ENCODE measurements around the gene PRRC2B. TPM values are rescaled to one million over a fixed set of nuclear protein-coding genes. Genes with fewer than 3 reads are reported as not detected.

The PRRC2B gene
- total and polyA plus RNA-seq, 7 donors: 10.8 to 98.6 (median 65.3) TPM

DNA sequence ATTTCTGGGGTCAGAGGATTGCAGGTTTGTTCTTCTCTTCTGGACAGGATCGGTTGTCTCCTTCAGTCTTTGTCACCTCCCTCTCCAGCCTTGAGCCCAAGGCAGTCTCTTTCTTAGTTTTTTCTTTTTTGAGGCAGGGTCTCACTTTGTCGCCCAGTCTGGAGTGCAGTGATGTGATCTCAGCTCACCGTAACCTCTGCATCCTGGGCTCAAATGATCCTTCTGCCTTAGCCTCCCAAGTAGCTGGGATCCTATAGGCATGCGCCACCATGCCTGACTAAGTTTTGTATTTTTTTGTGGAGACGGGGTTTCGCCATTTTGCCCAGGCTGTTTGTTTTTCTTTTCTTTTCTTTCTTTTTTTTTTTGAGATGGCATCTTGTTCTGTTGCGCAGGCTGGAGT lies 6.1 kb downstream of the PRRC2B start:
- Histone ChIP-seq H3K27me3 (no peaks in the 10 kb centered on the region), H3K9me3 (no peaks in the 10 kb centered on the region), H3K4me1 (peaks cover 0 to 100% (median 98%) of the 10 kb centered on the region in 4 donors), H3K27ac (peak overlapping the region; percentile 95 to 97 (median 97)), H3K36me3 (no peaks in the 10 kb centered on the region), H3K4me3 (no peak overlapping the region)
- TF ChIP-seq, protein P1, sequence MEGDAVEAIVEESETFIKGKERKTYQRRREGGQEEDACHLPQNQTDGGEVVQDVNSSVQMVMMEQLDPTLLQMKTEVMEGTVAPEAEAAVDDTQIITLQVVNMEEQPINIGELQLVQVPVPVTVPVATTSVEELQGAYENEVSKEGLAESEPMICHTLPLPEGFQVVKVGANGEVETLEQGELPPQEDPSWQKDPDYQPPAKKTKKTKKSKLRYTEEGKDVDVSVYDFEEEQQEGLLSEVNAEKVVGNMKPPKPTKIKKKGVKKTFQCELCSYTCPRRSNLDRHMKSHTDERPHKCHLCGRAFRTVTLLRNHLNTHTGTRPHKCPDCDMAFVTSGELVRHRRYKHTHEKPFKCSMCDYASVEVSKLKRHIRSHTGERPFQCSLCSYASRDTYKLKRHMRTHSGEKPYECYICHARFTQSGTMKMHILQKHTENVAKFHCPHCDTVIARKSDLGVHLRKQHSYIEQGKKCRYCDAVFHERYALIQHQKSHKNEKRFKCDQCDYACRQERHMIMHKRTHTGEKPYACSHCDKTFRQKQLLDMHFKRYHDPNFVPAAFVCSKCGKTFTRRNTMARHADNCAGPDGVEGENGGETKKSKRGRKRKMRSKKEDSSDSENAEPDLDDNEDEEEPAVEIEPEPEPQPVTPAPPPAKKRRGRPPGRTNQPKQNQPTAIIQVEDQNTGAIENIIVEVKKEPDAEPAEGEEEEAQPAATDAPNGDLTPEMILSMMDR (IDR thresholded peaks at IDR 0.05): no peak
- TF ChIP-seq POLR2A (IDR thresholded peaks at IDR 0.05) (no peak), POLR2AphosphoS5 (IDR thresholded peaks at IDR 0.05) (no peak), EP300 (IDR thresholded peaks at IDR 0.05) (no peak)
- intact Hi-C loops (cut with DNase I): loop anchor here (5.0 kb wide), 1 partner anchor 102 kb away; the partner anchor contains the start of gene POMT1
- DNase-seq: no peak
- WGBS, 2 donors: 85 to 91% methylated on average over 7 of the region's 7 CpGs

- no peaks in the 10 kb centered on the region for H3K36me3 ChIP-seq
- H3K27ac ChIP-seq: peak overlapping the region; percentile 13 to 97 (median 96)
- TF ChIP-seq, protein P1 (IDR thresholded peaks at IDR 0.05): no peak
- TF ChIP-seq EP300 (IDR thresholded peaks at IDR 0.05) (no peak), POLR2AphosphoS5 (IDR thresholded peaks at IDR 0.05) (no peak), POLR2A (IDR thresholded peaks at IDR 0.05) (no peak)
- DNase-seq: no peak
- no peaks in the 10 kb centered on the region for H3K9me3 ChIP-seq
- peaks cover 0 to 100% (median 99%) of the 10 kb centered on the region in 4 donors for H3K4me1 ChIP-seq
- WGBS, 2 donors: 85 to 88% methylated on average over 6 of the region's 6 CpGs
- H3K4me3 ChIP-seq: no peak overlapping the region
- intact Hi-C loops (cut with DNase I): loop anchor here (5.0 kb wide), 1 partner anchor 102 kb away; the partner anchor contains the start of gene POMT1
- H3K27me3 ChIP-seq: no peaks in the 10 kb centered on the region
These were observed 6.7 kb downstream of the PRRC2B start for GRCh38 chr9:131400627-131401026.

DNA sequence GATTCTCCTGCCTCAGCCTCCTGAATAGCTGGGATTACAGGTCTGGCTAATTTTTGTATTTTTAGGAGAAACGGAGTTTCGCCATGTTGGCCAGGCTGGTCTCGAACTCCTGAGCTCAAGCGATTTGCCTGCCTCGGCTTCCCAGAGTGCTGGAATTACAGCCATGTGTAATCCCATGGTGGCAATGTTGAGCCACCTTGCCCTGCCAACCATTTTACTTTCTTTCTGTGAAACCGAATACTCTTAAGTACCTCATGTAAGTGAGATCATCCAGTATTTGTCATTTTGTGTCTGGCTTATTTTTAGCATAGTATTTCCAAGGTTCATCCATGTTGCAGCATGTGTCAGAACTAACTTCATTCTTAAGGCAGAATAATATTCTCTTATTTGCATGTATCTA lies 8.2 kb downstream of the PRRC2B start:
- no peaks in the 10 kb centered on the region for H3K9me3 ChIP-seq
- WGBS, 2 donors: 82 to 85% methylated on average over 6 of the region's 6 CpGs
- intact Hi-C loops (cut with DNase I): loop anchor here (1.0 to 5.0 kb wide), 2 partner anchors 8 to 100 kb away; partner anchors contain the start of genes POMT1 and PRRC2B
- H3K4me3 ChIP-seq: peak overlapping the region in 2 of 4 donors; percentile 18 to 34
- H3K4me1 ChIP-seq: peaks cover 0 to 100% (median 99%) of the 10 kb centered on the region in 4 donors
- peak overlapping the region; percentile 74 to 97 (median 96) for H3K27ac ChIP-seq
- TF ChIP-seq POLR2A (IDR thresholded peaks at IDR 0.05) (no peak), EP300 (IDR thresholded peaks at IDR 0.05) (no peak), POLR2AphosphoS5 (IDR thresholded peaks at IDR 0.05) (no peak)
- TF ChIP-seq, protein P1 (IDR thresholded peaks at IDR 0.05): no peak
- no peak for DNase-seq
- no peaks in the 10 kb centered on the region for H3K36me3 ChIP-seq
- no peaks in the 10 kb centered on the region for H3K27me3 ChIP-seq

GRCh38 chr9:131402738-131403492 lies 9.0 kb downstream of the PRRC2B start:
- Histone ChIP-seq H3K4me1 (peaks cover 0 to 100% (median 99%) of the 10 kb centered on the region in 4 donors), H3K27ac (peak overlapping the region; percentile 74 to 97 (median 96))
- intact Hi-C loops (cut with DNase I): loop anchor here (1.0 to 5.0 kb wide), 2 partner anchors 9 to 99 kb away; partner anchors contain the start of genes POMT1 and PRRC2B

More at GRCh38 chr9:131402738-131403492, 9.0 kb downstream of the PRRC2B start:
- WGBS, 2 donors: 19 to 46% methylated on average over 12 of the region's 12 CpGs
- DNase-seq: peak; percentile 96
- Histone ChIP-seq H3K9me3 (no peaks in the 10 kb centered on the region), H3K27me3 (no peaks in the 10 kb centered on the region), H3K4me3 (peak overlapping the region in 3 of 4 donors; percentile 10 to 34 (median 18)), H3K36me3 (no peaks in the 10 kb centered on the region)
- peak in 2 of 4 donors; percentile 82 for TF ChIP-seq EP300 (IDR thresholded peaks at IDR 0.05)
- peak; percentile 59 to 94 (median 74) for TF ChIP-seq POLR2AphosphoS5 (IDR thresholded peaks at IDR 0.05)
- TF ChIP-seq, protein P1 (IDR thresholded peaks at IDR 0.05): no peak
